ENCODE data around the gene PGLYRP2. TPM values are rescaled to one million over a fixed set of nuclear protein-coding genes. Genes with fewer than 3 reads are reported as not detected.

Gene PGLYRP2
- total RNA-seq, 1 experiment from 2014 or later = not detected

GRCh38 chr19:15432018-15432494, 47.2 kb downstream of the PGLYRP2 start:
- no peak for DNase-seq (ENCODE audit: low read depth)
- in situ Hi-C loops (cut with HindIII; ENCODE audit: low pct_unique_long_range_greater_than_20kb, low sequenced_read_pairs) = no loop called here

- in situ Hi-C loops (cut with HindIII; ENCODE audit: low pct_unique_long_range_greater_than_20kb, low sequenced_read_pairs) = no loop called here
- DNase-seq (ENCODE audit: low read depth) = no peak
Measured at GRCh38 chr19:15431396-15432017, 47.8 kb downstream of the PGLYRP2 start.

GRCh38 chr19:15430526-15431120, 48.7 kb downstream of the PGLYRP2 start:
- no peak for DNase-seq (ENCODE audit: low read depth)
- in situ Hi-C loops (cut with HindIII; ENCODE audit: low pct_unique_long_range_greater_than_20kb, low sequenced_read_pairs) = no loop called here

GRCh38 chr19:15429825-15430467, 49.4 kb downstream of the PGLYRP2 start:
- no peak for DNase-seq (ENCODE audit: low read depth)
- in situ Hi-C loops (cut with HindIII; ENCODE audit: low pct_unique_long_range_greater_than_20kb, low sequenced_read_pairs) = no loop called here

- DNase-seq (ENCODE audit: low read depth) = no peak
- in situ Hi-C loops (cut with HindIII; ENCODE audit: low pct_unique_long_range_greater_than_20kb, low sequenced_read_pairs) = no loop called here
Measured at GRCh38 chr19:15428956-15429824, 50.1 kb downstream of the PGLYRP2 start.

- no peak for DNase-seq (ENCODE audit: low read depth)
- in situ Hi-C loops (cut with HindIII; ENCODE audit: low pct_unique_long_range_greater_than_20kb, low sequenced_read_pairs) = no loop called here
Measured at GRCh38 chr19:15427991-15428471, 51.3 kb downstream of the PGLYRP2 start.

- DNase-seq (ENCODE audit: low read depth) = no peak
- in situ Hi-C loops (cut with HindIII; ENCODE audit: low pct_unique_long_range_greater_than_20kb, low sequenced_read_pairs) = no loop called here
Measured at GRCh38 chr19:15427350-15427700, 52.0 kb downstream of the PGLYRP2 start.

- in situ Hi-C loops (cut with HindIII; ENCODE audit: low pct_unique_long_range_greater_than_20kb, low sequenced_read_pairs) = no loop called here
- no peak for DNase-seq (ENCODE audit: low read depth)
Measured at GRCh38 chr19:15426485-15427349, 52.6 kb downstream of the PGLYRP2 start.

- in situ Hi-C loops (cut with HindIII; ENCODE audit: low pct_unique_long_range_greater_than_20kb, low sequenced_read_pairs) = no loop called here
- DNase-seq (ENCODE audit: low read depth) = no peak
Measured at GRCh38 chr19:15425321-15425950, 53.9 kb downstream of the PGLYRP2 start.

GRCh38 chr19:15424692-15425272, 54.5 kb downstream of the PGLYRP2 start:
- DNase-seq (ENCODE audit: low read depth) = no peak
- in situ Hi-C loops (cut with HindIII; ENCODE audit: low pct_unique_long_range_greater_than_20kb, low sequenced_read_pairs) = no loop called here

- in situ Hi-C loops (cut with HindIII; ENCODE audit: low pct_unique_long_range_greater_than_20kb, low sequenced_read_pairs) = no loop called here
- DNase-seq (ENCODE audit: low read depth) = no peak
Measured at GRCh38 chr19:15424121-15424520, 55.2 kb downstream of the PGLYRP2 start.

- in situ Hi-C loops (cut with HindIII; ENCODE audit: low pct_unique_long_range_greater_than_20kb, low sequenced_read_pairs) = no loop called here
- DNase-seq (ENCODE audit: low read depth) = no peak
Measured at GRCh38 chr19:15423130-15423529, 56.2 kb downstream of the PGLYRP2 start.

- DNase-seq (ENCODE audit: low read depth) = no peak
- in situ Hi-C loops (cut with HindIII; ENCODE audit: low pct_unique_long_range_greater_than_20kb, low sequenced_read_pairs) = no loop called here
Measured at GRCh38 chr19:15422296-15423075, 56.8 kb downstream of the PGLYRP2 start.

- in situ Hi-C loops (cut with HindIII; ENCODE audit: low pct_unique_long_range_greater_than_20kb, low sequenced_read_pairs) = no loop called here
- DNase-seq (ENCODE audit: low read depth) = no peak
Measured at GRCh38 chr19:15421721-15422260, 57.5 kb downstream of the PGLYRP2 start.

GRCh38 chr19:15421136-15421695, 58.1 kb downstream of the PGLYRP2 start:
- no peak for DNase-seq (ENCODE audit: low read depth)
- in situ Hi-C loops (cut with HindIII; ENCODE audit: low pct_unique_long_range_greater_than_20kb, low sequenced_read_pairs) = no loop called here

Measured in Caki2 (cell line).